Urothelium cell line (cell line): ENCODE data around the gene KIRREL3.
A peak's percentile ranks its signal among the peaks of the same experiment; 100 is the strongest.

Experiments
- DNase-seq: peaks from one replicate; pipeline ENCODE4 v3.0.0; 2011; ENCODE audit warnings: low spot score, mixed read lengths
- FAIRE-seq: peaks from 2 replicates; lab custom pipeline; 2011; peaks lifted over from hg19 to GRCh38; lab: Jason Lieb, UNC

KIRREL3 gene

GRCh38 chr11:126483621-126484195, 516.9 kb downstream of the KIRREL3 start:
- FAIRE-seq (no peak), DNase-seq (no peak)

DNA sequence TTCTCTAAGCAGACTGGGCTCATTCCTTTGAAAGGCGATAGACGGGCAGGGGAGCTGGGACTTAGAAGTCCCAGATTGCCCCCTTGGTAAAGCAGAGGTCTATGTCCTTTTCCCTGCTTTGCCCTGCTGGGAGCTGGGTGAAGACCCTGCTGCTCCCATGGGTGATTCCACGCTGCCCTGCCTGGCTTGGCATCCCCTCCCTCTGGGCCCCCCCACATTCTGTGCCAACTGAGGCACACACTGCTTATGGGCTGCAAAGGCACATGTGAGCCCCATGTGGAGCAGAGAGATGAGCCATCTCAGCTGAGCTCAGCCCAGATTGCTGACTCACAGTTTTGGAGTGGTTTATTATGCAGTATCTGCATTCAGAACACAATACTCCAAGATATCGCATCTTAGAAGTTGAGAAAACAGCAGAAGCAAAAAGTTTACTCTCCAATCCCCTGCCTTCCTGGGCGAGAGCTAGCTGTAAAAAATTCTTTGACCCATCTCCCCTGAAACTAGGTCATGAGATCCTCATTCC, 517.9 kb downstream of the KIRREL3 start:
- FAIRE-seq (no peak), DNase-seq (no peak)

- no peak for FAIRE-seq
- DNase-seq = no peak
Measured at GRCh38 chr11:126481303-126481680, 519.3 kb downstream of the KIRREL3 start.

DNA sequence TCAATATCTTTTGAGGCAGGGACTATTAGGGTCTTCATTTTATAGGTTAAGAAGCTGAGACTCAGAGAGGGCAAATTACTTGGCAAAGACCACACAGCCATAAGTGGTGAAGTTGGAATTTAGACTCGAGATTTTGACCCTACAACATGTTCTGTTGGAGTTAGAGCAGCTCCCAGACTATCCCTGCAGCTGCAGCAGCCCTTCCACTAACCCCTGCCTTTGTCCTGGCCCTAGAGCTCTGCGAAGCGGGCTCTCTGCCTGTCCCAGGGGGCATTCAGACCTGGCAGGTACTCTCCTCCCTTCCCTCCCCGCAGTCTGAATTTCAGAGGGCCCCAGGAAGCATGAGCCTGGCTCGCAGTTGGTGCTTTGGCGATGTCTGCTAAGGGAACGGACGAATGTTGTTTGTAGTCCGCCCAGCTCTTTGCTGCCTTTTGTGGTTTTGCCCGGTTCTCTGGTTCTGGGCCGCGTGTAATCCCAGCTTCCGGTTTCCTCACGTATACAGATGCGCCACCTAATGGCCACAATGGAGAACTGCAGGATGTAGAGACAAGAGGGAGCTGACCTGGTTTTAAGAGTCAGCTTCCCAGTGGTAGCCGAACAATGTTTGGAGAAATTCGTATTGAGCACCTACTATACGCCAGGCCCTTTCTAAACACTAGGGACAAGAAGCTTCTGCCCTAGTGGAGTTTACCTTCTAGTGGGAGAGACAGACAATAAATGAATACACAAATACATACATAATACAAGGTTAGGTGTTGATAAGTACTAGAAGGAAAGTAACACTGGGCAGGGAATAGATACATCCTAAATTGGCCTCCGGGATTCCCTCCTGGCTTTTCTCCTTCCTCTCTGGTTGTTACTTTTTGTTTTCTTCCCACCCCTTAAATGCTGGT, 519.9 kb downstream of the KIRREL3 start:
- FAIRE-seq = no peak

GRCh38 chr11:126480015-126480409, 520.6 kb downstream of the KIRREL3 start:
- DNase-seq (no peak), FAIRE-seq (no peak)

More for the DNA sequence above, 519.9 kb downstream of the KIRREL3 start:
- DNase-seq = peak; percentile 80

DNA sequence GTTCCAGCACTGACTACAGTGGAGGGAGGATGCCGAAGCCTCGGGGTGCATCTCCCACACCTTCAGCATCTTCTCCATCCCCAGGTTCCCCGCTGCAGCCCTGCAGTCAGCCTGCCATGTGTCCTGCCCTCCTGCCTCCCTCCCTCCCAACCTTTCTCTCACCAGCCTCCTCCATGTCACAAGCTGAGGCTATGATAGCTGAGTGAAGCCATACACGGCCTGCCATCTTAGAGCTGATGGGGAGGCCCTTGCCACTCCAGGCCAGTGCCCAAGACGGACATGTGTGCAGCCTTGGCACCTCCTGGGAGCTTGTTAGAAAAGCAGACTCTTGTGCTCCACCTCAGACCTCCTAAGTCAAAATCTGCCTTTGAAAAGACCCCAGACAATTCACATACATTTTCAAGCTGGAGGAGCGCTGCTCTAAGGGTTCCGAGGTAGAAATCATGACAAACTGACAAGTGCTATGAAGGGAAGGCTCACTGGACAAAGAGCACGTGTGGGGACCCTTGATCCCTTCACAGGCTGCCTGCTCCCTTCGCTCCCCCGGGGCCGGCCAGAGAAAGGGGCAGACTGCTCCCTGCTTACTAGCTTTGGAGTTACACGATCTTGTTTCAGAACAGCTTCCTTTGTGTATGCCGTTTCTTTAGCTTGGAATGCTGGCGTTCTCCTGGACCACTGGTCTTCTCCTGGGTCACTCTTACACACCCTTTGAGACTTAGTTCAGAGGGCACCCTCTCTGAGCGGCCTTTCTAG, 521.2 kb downstream of the KIRREL3 start:
- DNase-seq (no peak), FAIRE-seq (no peak)

DNA sequence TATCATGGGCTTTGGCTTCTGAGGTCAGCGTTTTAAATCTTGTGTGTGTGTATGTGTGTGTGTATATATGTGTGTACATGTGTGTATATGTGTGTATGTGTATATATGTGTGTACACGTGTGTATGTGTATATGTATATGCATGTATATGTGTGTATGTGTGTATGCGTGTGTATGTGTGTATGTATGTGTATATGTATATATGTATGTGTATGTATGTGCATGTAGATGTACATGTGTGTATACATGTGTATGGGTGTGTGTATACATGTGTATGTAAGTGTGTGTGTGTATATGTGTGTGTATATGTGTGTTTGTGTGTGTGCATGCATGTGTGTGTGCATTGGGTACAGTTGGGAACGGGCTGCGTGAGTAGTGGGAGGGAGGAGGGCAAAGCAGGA, 522.1 kb downstream of the KIRREL3 start:
- FAIRE-seq (no peak), DNase-seq (no peak)

DNA sequence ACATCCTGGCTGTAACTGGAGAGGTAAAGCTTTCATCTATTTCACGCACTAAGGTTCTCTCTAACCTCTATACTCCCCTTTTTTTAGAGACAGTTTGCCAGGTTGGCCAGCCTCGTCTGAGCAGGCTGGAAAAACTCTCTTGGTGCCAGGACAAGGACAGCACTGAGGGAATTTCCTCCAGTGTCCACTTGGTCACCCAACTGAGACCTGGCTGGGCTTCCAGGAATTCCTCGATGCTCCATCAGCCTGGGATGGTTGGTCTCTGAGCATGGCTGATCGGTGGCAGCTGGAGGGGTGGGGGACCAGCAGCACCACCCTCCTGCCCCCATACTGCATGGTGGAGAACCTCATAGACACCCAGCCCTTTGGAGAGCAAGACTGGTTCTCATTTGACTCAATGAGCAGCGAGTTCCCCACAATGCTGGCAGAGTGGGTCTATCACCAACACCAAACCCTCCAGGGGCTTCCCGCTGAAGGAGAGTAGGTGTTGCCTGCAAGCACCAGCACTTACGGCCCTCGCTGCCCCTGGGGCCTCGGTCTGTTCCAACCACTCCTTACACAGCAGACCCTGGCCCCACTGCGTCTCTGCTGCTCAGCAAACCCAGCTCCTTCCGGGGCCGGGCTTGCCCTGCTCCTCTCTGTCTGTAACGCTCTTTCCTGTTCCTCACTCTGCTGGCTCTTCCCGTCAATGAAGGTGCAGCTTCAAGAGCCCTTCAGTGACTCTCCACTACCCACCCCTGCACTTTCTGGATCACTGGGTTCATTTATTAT, 522.9 kb downstream of the KIRREL3 start:
- FAIRE-seq = no peak
- DNase-seq = no peak

- no peak for FAIRE-seq
- DNase-seq = no peak
Measured at GRCh38 chr11:126476977-126477376, 523.6 kb downstream of the KIRREL3 start.

GRCh38 chr11:126476266-126476924, 524.2 kb downstream of the KIRREL3 start:
- DNase-seq (no peak), FAIRE-seq (no peak)

DNA sequence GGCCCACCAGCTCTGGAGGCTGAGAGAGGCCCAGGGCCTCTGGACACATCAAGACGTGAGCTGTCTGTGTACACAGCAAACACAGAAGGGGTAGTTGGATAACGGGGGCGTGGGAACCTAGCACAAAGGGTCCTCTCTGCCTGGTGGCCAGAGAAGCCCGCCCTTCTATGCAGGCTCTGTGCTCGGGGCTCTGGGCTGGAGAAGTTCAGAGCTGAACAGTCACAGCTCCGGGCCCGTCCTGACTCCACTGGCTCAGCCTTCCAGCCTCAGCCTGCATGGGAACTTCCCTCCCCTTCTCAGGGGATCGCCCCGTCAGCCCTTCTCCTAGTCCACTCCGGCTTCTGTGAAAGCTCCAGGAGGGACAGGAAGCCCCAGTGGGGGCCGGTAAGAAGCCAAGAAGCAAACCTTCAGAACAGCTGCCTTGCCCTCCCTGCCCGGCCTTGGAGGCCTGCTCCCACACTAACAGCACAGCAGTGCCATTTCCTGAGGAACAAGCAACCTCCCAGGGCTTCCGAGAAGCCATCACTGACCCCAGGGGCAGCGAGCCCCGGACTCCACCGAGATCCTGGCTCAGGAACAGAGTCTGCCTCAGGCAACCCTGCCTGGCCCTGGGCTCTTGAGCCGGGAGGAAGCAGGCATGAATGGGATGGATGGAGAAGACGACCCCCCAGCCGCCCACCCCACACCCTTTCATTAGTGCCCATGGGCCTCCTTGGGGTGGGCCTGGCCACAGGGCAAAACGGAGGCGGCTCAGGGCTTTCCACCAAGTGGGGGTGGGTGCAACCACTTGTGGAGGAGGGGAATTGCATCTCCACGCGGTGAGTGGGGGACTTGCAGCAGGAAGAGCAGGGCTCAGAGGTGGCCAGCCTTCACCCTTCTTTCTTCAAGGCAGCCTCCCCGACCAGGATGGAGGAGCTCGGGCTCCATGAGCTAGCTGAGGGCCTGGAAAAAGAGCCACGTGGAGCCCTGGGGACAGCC, 525.3 kb downstream of the KIRREL3 start:
- DNase-seq (no peak), FAIRE-seq (no peak)

- FAIRE-seq (no peak), DNase-seq (no peak)
Measured at GRCh38 chr11:126474220-126474619, 526.4 kb downstream of the KIRREL3 start.

- no peak for FAIRE-seq
Measured at GRCh38 chr11:126473269-126473668, 527.3 kb downstream of the KIRREL3 start.

GRCh38 chr11:126469311-126469710, 531.3 kb downstream of the KIRREL3 start:
- FAIRE-seq (no peak), DNase-seq (no peak)

More at GRCh38 chr11:126473269-126473668, 527.3 kb downstream of the KIRREL3 start:
- no peak for DNase-seq

- no peak for FAIRE-seq
- DNase-seq = no peak
Measured at GRCh38 chr11:126468102-126468521, 532.5 kb downstream of the KIRREL3 start.

DNA sequence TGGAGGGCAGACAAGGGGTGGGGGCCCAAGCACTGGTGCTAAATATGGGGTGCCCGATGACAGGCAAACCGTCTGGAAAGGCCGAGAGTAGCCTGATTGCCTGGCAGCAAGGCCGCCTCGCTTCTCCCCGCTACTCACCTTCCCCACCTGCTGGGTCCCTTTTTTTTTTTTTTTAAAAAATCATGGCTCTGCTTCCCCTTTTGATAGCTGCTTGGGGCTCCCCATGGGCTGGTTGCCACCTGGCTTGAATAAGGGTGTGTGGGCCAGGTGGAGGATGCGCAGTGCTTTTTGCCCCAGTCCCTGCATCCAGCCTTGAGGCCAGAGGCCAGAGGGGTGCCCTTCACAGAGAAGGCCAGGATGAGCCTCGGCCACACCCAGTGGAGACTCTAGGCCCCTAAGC, 533.1 kb downstream of the KIRREL3 start:
- no peak for FAIRE-seq
- DNase-seq = no peak

DNA sequence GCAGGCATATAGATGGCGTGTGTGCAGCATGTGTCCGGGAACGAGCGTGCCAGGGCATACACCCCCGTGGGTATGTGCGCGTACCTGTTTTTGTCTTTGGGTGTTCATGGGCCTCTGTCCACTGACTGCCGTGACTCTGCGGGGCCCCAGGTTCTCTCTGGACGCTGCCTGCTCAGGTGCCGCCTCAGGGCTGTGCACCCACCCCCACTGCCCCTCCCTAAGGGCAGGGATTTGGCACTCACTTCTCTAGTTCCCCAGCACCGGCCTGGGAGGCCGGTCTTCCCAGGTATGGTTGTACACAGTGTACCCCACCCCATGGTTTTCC, 533.6 kb downstream of the KIRREL3 start:
- FAIRE-seq = no peak
- no peak for DNase-seq

DNA sequence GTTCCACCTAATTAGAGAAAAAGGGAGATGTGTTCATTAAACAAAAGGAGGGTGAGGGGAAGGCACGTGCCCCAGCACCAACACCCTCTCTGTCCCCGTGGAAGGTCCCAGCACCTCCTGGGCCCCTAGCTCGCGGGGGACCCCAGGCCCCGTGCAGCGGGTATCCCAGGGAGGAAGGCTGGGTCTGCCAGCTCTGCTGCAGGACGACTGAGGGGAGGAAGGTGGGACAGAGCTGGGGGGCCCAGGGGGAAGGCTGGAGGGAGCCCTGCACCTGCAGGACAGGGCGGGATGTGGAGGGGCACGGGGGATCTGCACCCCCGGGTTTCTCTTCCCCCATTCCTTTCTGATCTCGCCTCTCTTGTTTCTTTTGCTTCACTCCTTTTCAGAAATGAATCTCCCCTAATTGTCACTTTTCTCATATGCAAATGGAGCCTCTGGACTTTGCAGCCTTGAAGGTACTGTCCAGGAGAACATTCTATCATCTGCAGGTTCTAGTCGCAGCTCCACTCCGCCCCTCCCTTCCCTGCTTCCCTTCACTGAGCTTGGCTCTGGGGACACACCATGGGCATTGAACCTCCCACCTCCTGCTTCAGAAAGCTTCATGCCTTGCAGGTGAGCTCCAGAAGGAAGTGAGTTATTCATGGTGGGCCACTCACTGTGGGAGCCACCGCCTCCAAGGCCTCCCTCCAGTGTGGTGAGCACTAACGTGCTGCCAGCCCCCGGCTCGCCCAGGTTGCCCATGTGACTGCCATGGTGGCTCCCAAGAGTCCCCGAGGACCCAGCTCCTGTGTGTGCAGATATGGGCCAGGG, 534.1 kb downstream of the KIRREL3 start:
- no peak for FAIRE-seq
- DNase-seq = no peak
